HG02938 (cell line): ENCODE data around the gene MCEMP1.

Source experiments
- ATAC-seq: cut with Tn5 transposase; IDR thresholded peaks from one replicate; pipeline ENCODE4 v1.9.1; 2021; ENCODE audit warnings: mild to moderate bottlenecking, moderate library complexity; ENCODE audit not compliant: unreplicated experiment

MCEMP1 gene

DNA sequence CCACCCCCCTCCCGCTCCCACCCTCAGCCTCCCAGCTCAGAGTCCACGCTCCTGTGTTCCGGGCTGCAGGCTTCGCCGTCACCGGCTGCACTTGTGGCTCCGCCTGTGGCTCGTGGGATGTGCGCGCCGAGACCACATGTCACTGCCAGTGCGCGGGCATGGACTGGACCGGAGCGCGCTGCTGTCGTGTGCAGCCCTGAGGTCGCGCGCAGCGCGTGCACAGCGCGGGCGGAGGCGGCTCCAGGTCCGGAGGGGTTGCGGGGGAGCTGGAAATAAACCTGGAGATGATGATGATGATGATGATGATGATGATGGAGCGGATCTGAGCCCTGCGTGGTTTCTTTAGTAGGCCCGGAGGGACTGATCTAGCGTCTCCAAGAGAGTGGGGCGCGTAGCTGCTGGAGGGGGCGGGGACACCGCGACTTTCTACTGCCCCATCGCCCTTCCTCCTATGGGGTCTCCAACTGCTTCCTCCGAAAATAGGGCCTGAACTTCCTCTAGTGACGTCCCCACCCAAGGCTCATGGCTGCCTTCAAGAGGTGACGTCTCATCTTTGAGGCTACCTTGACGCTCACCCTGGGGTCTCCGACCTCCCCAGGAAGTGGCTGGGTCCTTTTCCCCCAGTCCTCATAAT, 6.6 kb upstream of the MCEMP1 start:
- no peak for ATAC-seq

DNA sequence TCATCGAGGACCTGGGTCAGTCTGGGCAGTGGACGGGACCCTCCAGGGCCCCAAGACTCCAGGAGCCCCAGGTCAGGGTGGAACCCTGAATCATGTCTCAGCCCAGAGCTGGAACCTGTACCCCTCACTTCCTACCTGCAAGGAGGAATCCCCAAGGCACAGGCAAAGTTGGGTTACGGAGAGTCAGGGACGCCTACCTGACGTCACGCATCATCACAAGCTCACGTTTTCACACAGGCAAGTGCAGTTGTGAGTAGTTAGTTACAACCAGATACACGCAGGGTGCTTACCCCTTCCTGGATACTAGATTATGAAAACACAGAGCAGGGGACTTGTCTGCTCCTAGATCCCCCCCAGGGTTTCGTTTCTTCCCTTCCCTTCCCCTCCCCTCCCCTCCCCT, 6.1 kb upstream of the MCEMP1 start:
- no peak for ATAC-seq

DNA sequence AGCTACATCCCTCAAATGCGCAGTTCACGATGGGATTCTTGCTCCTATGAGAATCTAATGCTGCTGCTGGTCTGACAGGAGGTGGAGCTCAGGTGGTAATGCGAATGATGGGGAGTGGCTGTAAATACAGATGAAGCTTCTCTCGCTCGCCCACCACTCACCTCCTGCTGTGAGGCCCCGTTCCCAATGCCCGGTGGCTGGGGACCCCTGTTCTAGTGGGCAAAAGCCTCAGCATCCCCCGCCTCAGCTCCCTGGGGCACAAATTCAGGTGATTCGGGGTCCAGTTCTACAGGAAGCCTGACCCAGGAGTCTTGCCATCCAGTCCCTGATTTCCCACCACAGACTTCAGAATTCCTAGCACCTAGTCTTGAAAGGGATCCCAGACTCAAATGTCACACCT, 4.4 kb upstream of the MCEMP1 start:
- no peak for ATAC-seq

DNA sequence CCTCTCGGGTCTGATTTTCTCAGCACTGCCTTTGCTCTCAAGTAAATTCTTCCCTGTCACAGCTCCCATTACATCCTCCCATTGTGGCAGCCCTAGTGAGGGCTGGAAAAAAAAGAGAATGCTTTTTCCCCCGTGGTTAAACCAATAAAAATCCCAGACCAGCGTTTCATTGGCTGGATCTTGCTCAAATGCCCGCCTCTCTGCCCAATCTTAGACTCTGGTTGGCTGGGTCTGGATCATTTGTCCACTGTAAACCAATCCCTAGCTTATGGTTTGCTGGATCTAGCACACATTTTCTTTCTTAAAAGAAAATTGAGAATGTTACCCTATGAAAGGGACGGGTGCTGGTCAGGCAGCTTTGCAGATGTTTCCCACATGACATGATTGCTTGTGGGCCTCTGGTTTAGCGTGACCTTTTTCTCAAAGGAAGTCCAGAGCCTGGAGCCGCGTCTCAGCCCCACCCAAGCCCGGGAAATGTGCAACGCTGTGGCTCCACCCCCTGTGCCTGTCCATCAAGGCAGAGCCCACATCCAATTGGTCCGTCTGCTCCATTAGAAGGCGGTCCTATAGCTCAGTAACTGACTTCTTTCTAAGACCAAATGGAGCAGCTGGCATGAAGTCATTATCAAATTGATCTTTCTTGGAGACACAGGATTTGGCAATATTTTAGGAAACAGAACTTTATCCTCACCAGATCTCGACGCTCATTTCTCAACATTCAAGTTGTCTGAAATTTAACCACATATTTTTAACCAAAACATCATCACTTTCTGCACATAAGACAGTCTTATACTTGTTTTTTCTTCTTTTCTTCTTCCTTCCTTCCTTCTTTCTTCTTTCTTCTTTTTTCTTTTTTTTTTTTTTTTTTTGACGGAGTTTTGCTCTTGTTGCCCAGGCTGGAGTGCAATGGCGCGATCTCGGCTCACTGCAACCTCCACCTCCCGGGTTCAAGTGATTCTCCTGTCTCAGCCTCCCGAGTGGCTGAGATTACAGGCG, 2.6 kb upstream of the MCEMP1 start:
- no peak for ATAC-seq

DNA sequence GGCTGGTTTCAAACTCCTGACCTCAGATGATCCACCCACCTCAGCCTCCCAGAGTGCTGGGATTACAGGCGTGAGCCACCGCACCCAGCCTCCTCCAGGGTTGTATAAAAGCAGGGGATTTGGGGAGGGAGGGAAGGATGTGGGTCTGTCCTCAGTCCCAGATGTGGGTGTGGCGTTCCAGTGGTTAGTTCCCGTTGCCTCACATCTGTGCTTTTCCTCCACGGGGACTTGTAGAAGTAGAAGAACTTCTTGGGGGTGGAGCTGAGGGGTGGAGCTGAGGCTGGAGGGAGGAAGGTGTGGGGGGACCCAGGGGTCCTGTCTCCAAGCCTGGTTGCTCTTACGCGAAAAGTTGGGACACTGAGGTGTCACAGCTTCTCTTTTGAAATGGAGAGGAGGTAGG, 514 bp upstream of the MCEMP1 start:
- no peak for ATAC-seq

DNA sequence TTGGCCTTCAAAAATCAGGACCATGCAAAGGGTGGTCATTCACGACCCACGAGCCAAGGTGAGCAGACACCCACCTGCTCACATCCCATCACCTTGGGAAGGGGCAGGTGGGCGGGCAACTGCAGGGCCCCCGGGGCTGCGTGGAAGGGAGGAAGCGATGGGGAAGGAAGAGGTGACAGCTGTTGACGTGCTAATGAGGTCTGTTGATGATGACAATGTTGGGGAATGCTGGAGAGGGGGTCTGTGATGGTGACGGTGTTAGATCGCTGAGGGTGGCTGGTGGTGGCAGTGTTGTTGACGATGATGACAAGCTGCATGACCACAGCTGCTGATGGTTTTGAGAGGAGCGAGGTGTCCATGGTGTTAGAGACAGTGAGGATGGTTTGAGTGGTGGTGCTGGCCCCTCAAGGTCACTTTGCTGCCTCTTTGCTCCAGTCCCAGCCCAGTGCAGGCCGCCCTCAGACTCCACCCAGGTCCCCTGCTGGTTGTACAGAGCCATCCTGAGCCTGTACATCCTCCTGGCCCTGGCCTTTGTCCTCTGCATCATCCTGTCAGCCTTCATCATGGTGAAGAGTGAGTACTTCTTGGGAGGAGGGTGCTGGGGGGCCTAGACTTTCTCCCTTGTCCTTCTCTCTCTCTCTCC, 900 bp downstream of the MCEMP1 start:
- no peak for ATAC-seq

DNA sequence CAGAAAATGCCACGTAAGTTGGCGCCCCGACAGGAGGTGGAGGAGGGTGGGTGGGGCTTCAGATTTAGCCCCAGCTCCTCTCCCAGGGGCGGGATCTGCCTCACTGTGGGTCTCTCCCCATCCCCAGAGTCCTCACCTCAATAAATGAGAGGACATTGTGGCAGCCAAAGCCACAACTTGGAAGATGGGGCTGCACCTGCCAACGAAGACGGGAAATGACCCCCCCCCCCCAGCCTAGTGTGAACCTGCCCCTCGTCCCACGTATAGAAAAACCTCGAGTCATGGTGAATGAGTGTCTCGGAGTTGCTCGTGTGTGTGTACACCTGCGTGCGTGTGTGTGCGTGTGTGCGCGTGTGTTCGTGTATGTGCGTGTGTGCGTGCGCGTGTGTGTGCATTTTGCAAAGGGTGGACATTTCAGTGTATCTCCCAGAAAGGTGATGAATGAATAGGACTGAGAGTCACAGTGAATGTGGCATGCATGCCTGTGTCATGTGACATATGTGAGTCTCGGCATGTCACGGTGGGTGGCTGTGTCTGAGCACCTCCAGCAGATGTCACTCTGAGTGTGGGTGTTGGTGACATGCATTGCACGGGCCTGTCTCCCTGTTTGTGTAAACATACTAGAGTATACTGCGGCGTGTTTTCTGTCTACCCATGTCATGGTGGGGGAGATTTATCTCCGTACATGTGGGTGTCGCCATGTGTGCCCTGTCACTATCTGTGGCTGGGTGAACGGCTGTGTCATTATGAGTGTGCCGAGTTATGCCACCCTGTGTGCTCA, 2.3 kb downstream of the MCEMP1 start:
- ATAC-seq, result peak; percentile 41

DNA sequence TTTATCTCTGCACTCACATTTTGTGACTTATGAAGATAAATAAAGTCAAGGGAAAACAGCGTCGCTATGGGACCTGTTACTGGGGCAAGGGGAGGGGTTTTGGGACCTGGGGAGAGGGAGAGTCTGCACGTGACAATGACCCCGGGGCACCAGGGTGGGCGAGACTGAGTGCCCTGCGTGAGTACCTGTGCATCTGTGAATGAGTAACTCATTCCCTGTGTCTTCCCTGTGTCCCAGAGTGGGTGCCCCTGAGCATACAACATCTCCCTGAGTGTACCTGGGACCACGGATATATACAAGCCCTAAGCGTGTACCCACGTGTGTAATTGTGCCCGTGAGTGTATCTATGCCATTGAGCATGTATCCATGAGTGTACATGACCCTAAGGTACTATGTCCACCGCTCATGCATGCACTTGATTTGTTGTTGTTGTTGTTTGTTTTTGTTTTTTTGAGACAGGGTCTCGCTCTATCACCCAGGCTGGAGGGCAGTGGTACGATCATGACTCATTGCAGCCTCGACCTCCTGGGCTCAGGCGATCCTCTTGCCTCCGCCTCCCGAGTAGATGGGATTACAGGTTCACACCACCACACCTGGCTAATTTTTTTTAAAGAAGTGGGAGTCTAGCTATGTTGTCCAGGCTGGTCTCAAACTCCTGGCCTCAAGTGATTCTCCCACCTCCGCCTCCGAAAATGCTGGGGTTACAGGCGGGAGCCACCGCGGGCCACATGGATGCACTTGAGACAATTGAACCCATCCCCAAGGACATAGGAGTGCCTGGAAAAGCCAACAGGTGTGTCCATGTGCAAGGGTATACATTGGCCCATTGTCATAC, 3.1 kb downstream of the MCEMP1 start:
- no peak for ATAC-seq

DNA sequence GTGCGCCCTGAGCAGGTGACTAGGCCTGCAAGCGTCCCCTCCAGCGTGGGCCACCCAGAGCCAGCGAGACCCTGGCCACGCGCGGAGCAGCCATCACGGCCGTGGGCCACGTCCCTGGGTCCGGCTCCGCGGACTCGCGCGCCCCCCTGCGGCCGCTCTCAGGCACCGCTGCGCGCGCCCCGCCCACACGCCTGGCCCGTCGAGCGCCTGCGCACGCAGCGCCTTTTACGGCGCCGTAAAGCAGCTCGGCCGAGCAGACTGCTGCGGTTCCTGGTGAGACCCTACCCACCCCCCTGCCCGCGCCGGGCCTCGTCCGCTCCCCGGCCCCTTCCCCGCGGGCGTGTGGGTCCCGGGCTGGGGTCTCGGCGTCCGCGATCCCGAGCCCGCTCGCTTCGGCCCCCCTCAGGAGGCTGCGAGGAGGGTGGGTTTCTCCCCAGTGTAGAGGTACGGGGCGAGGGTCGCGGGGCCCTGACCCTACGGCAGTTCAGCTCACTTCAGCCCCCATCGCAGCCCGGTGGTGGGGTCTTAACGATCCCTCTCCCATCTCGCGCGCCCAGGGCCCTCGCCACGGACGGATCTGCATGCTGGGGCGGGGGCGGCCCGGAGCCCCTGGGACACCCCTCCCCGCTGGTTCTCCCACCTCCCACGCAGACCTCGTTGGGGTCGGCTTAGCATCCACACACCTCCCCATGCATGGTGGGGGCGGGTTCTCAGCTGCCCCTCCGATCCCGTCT, 3.9 kb downstream of the MCEMP1 start, which contains the start of gene TRAPPC5:
Gene TRAPPC5, plus strand, starts transcription at position 228 of the 734 bp plus-strand sequence. CDS start 1,421 bp downstream, outside the sequence.
- no peak for ATAC-seq

DNA sequence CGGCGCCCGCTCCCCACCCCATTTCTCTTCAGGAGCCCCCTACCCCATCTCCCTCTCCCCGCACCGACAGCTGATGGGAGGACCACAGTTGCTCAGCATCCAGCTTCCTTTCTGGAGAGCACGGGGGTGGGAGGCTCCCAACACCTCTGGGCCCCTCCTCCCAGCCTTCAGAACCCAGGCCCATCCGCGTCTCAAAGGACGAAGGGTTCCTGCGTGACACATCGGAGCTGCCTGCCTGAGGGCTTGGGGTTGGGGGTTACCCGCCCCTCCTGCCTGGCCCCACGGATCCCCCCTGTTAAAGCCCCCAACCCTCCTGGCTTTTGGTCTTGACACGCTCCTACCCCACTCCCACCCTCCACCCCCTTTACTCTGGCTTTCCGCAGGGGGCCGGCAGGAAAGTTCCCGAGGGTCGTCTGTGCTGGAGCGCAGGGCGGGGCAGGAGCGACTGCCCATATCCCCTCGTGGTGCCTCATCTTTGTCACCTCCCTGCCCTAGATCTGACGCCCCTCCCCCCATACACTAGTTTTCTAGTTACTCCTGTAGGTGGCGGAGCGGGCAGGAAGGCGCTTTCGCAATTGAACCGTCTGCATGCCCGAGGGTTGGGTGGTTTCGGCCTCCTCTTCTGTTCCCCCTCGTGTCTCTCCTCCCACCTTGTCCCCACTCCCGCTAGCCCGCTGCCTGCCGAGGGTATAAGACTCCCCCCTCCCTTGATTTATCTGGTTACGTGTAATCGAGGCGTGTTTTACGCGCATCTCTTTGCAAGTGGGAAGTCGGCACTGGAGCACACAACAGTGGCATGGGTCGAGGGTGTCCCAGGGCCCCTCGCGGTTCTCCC, 4.7 kb downstream of the MCEMP1 start:
- no peak for ATAC-seq

DNA sequence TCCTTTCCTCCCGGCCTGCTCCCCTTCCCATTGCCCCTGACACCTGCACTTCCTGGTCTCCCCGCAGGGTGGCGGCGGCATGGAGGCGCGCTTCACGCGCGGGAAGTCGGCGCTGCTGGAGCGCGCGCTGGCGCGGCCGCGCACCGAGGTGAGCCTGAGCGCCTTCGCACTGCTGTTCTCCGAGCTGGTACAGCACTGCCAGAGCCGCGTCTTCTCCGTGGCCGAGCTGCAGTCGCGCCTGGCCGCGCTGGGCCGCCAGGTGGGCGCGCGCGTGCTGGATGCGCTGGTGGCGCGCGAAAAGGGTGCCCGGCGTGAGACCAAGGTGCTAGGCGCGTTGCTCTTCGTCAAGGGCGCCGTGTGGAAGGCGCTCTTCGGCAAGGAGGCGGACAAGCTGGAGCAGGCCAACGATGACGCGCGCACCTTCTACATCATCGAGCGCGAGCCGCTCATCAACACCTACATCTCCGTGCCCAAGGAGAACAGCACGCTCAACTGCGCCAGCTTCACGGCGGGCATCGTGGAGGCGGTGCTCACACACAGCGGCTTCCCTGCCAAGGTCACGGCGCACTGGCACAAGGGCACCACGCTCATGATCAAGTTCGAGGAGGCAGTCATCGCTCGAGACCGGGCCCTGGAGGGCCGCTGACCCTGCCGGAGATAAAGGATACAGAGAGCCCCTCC, 5.4 kb downstream of the MCEMP1 start:
- ATAC-seq, result no peak

DNA sequence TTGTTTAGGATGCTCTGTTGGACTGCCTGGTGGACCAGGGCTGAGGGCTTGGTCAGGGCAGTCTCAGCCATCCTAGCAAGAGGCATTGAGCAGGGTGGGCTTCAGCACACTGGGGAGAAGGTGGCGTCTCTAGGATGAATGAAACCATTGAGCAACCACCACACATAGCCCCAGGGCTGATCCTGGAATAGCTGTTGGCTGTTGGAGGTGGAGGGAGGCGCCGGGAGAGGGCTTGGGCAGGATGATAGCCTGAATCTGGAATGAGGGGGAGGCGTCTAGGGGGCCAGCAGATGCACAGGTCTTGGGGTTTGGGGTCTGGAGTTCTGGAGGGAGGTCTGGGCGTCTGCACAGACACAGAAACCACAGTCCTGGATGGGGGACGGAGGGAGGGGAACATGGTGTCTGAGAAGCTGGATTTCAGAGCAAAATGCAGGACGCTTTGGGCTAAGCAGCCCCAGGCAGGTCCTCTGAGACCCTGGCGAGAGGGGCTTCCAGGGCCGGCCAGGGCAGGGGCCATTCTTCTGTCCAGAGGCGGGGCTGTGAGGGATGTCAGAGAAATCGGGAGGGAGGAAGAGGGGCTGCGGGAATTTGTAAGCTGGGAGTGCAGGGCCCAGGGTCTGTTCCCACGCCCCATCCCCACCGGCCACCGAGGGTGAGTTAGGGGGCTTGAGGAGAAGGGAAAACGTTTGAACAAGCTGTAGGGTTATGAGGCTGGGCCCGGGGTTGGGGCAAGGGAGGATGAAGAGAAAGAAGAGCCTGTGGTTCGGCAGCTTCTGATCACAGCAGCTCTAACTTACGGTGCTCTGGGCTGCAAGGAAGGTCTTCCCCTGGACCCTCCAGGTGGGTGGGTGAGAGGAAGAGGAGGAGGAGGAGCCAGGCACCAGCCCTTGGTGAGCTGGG, 8.9 kb downstream of the MCEMP1 start:
- no peak for ATAC-seq

DNA sequence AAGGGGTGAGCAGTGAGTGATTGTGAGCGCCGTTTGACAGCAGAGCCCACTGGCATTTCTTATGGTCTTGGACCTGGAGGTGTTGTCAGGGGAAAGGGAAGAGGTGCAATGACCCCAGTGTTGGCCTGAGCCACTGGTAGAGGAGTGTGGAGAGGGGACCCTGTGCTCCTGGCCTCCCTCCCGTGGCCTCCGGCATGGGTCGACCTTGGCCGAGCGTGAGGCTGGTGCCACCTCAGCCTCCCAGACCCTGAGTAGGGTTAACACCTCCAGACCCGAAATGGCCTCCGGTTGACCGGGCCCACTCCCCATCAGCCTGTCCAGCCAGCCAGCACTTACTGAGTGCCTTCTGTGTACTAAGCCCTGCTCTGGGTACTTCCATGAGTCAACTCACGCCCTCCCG, 10.3 kb downstream of the MCEMP1 start:
- no peak for ATAC-seq

DNA sequence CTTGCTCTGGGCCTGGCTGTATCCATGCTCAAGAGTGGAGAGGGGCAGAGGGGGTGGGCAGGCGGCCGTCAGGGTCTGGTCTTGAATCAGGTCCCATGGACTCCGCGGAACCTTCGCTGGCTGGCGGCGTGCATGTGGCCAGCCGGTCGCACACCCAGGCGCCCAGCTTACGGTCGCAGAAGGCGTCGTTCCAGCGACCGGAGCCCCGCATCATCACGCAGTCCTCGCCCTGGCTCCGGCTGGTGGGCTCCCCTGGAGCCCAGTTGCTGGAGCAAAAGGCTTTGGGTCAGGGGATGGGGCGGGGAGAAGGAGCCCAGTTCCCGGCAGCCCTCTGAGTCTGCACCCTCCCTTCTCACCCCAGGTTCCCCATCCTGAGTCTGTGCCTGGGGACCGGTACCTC, 12.3 kb downstream of the MCEMP1 start:
- ATAC-seq, result no peak

DNA sequence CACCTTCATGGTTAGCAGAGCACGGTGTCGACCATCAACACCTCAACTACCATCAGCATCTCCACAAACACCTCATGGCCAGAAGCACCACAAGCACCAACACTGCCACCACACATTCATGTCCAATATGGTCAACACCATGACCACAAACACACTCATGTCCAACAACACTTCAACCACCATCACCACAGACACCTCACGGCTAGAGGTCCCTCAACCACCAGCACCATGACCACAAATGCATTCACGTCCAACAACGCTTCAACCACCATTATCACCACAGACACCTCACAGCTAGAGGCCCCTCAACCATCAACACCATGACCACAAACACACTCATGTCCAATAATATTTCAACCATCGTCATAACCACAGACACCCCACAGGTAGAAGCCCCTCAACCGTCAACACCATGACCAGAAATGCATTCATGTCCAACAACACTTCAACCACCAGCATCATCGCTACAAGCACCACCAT, 13.9 kb downstream of the MCEMP1 start:
- ATAC-seq, result no peak

DNA sequence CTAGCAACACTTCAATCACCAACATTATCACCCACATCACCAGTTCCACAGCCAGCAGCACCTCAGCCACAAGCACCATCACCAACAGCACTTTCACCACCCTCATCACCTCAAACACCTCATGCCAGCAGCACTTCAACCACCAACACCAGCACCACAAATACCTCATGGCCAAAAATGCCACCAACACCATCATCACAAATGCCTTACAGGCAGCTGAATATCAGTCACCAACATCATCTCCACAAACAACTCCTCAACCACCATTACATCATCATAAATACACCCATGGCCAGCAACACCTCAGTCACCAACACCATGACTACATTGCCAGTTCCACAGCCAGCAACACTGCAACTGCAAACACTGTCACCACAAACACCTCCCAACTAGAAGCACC, 14.6 kb downstream of the MCEMP1 start:
- ATAC-seq, result no peak
